ENCODE measurements around the gene EPHA4.

EPHA4 gene

GRCh38 chr2:221448057-221448843 is 123.9 kb downstream of the EPHA4 start:
- FAIRE-seq, result no peak

DNA sequence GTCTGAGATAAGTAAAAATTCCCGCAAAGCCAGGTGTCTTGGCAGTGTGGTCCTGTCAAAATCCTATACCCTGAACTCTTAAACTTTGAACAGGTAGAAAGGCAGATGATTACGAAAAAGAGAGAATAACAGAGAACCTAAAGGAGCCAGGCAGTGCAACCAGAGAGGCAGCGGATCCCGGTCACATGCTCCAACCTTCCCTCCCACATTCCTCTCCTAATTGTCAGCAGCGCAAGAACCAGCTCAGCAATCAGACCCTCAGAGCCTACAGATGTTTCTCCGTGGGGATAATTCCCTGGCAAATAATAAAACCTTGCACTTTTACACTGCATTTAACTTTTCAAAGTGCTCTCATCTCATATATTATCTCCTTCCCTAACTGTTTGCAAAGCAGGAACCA is 124.8 kb downstream of the EPHA4 start:
- TF ChIP-seq SPI1 (IDR thresholded peaks at IDR 0.05; ENCODE audit: low read depth, low read length), result no peak
- TF ChIP-seq POU2F2 (IDR thresholded peaks at IDR 0.05; ENCODE audit: low read depth, low read length), result no peak
- no peak for TF ChIP-seq PAX5 (IDR thresholded peaks at IDR 0.05; ENCODE audit: insufficient read depth, low read length, severe bottlenecking)
- no peak for TF ChIP-seq POLR2AphosphoS5 (IDR thresholded peaks at IDR 0.05; ENCODE audit: low read depth, low read length)
- TF ChIP-seq POLR2A (IDR thresholded peaks at IDR 0.05; ENCODE audit: low read depth, low read length), result no peak
- no peak for TF ChIP-seq TAF1 (IDR thresholded peaks at IDR 0.05; ENCODE audit: low read depth, low read length)
- DNase-seq (ENCODE audit: insufficient read length, low spot score) (no peak), FAIRE-seq (no peak)

More at GRCh38 chr2:221448057-221448843, 123.9 kb downstream of the EPHA4 start:
- TF ChIP-seq PAX5 (IDR thresholded peaks at IDR 0.05; ENCODE audit: insufficient read depth, low read length, severe bottlenecking), result no peak
- no peak for TF ChIP-seq POLR2AphosphoS5 (IDR thresholded peaks at IDR 0.05; ENCODE audit: low read depth, low read length)
- TF ChIP-seq POLR2A (IDR thresholded peaks at IDR 0.05; ENCODE audit: low read depth, low read length), result no peak
- no peak for DNase-seq (ENCODE audit: insufficient read length, low spot score)

- TF ChIP-seq POU2F2 (IDR thresholded peaks at IDR 0.05; ENCODE audit: low read depth, low read length), result no peak
- TF ChIP-seq POLR2A (IDR thresholded peaks at IDR 0.05; ENCODE audit: low read depth, low read length), result no peak
- no peak for TF ChIP-seq PAX5 (IDR thresholded peaks at IDR 0.05; ENCODE audit: insufficient read depth, low read length, severe bottlenecking)
- no peak for TF ChIP-seq POLR2AphosphoS5 (IDR thresholded peaks at IDR 0.05; ENCODE audit: low read depth, low read length)
- TF ChIP-seq SPI1 (IDR thresholded peaks at IDR 0.05; ENCODE audit: low read depth, low read length), result no peak
- no peak for FAIRE-seq
- no peak for DNase-seq (ENCODE audit: insufficient read length, low spot score)
These were observed 126.0 kb downstream of the EPHA4 start for GRCh38 chr2:221446140-221446539.

DNA sequence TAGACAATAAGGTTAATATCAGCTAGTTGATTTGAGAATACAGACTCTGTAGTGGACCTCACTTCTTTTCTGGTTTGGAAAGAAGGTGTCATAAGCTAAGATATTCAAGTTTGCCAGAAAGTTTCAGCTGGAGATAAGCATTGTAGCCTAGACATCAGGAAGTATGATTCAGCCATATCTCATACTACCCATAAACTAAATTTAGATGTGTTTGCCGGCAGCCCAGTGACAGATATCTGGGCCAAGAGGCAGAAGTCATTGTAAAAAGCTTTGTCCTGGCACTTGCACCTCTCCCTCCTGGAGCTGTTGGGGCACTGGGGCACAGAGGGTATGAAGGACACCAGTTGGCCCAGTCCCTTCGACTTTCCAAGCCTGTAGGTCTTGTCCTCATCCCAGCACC is 128.0 kb downstream of the EPHA4 start:
- no peak for TF ChIP-seq TAF1 (IDR thresholded peaks at IDR 0.05; ENCODE audit: low read depth, low read length)
- TF ChIP-seq SPI1 (IDR thresholded peaks at IDR 0.05; ENCODE audit: low read depth, low read length), result no peak
- no peak for TF ChIP-seq POU2F2 (IDR thresholded peaks at IDR 0.05; ENCODE audit: low read depth, low read length)
- no peak for TF ChIP-seq PAX5 (IDR thresholded peaks at IDR 0.05; ENCODE audit: insufficient read depth, low read length, severe bottlenecking)
- no peak for TF ChIP-seq POLR2AphosphoS5 (IDR thresholded peaks at IDR 0.05; ENCODE audit: low read depth, low read length)
- TF ChIP-seq POLR2A (IDR thresholded peaks at IDR 0.05; ENCODE audit: low read depth, low read length), result no peak
- DNase-seq (ENCODE audit: insufficient read length, low spot score), result no peak
- FAIRE-seq, result no peak

DNA sequence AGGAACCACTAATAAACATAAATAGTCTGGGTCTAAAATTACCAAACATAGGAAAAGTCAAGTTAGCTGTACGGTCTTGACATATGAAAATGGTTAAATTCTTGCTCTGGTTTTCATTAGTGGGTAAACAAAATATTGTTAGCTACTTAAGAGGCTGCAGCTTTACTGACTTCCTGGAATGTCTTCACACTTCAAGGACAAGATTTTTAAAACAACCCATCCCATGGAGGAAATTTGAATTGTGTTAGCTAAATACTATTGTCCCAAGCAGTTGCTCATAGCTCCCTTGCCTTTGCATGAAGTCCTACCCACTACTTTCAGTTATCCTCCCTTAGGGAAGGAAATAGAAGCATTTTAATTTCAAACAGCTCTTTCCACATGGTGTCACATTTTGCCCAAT is 128.5 kb downstream of the EPHA4 start:
- FAIRE-seq (no peak), DNase-seq (ENCODE audit: insufficient read length, low spot score) (no peak)
- no peak for TF ChIP-seq TAF1 (IDR thresholded peaks at IDR 0.05; ENCODE audit: low read depth, low read length)
- no peak for TF ChIP-seq POLR2A (IDR thresholded peaks at IDR 0.05; ENCODE audit: low read depth, low read length)
- TF ChIP-seq POU2F2 (IDR thresholded peaks at IDR 0.05; ENCODE audit: low read depth, low read length), result no peak
- no peak for TF ChIP-seq POLR2AphosphoS5 (IDR thresholded peaks at IDR 0.05; ENCODE audit: low read depth, low read length)
- TF ChIP-seq PAX5 (IDR thresholded peaks at IDR 0.05; ENCODE audit: insufficient read depth, low read length, severe bottlenecking), result no peak

- FAIRE-seq (no peak), DNase-seq (ENCODE audit: insufficient read length, low spot score) (no peak)
- TF ChIP-seq POLR2A (IDR thresholded peaks at IDR 0.05; ENCODE audit: low read depth, low read length), result no peak
- no peak for TF ChIP-seq POU2F2 (IDR thresholded peaks at IDR 0.05; ENCODE audit: low read depth, low read length)
These were observed 130.0 kb downstream of the EPHA4 start for GRCh38 chr2:221442128-221442527.

DNA sequence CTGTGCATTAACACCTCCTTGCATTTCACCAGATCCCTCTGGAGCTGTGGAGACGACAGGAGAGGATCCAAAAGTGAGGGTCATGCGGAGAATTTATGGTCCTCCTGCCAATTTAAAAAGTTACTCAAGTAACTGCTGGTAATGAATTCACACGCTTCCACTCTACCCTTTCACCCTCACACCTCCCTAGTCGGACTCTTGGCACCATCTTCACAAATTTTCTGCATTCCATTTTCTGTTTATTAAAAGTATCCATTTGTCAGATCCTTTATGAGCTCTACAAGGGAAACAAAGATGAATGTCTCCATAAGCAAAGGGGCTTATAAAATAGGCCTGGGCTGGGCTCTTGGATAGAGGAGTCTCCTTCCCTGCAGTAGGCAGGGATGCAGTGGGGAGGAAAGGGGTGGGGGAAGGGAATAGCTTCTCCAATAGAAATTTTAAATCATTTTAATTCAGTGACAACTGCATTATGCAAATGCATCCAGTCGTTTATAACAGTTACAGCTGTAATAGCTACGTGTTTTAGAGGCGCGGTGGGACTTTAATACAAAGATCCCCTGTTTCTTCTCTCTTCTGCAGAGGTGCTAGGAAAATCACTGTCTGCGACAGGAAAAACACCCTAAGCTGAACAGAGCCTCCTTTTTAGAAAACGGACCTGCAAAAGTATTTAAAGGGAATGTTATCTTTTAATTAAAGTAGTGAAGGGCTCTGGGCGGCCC is 132.2 kb downstream of the EPHA4 start:
- TF ChIP-seq POU2F2 (IDR thresholded peaks at IDR 0.05; ENCODE audit: low read depth, low read length) (no peak), TAF1 (IDR thresholded peaks at IDR 0.05; ENCODE audit: low read depth, low read length) (no peak), SPI1 (IDR thresholded peaks at IDR 0.05; ENCODE audit: low read depth, low read length) (no peak), PAX5 (IDR thresholded peaks at IDR 0.05; ENCODE audit: insufficient read depth, low read length, severe bottlenecking) (no peak), POLR2AphosphoS5 (IDR thresholded peaks at IDR 0.05; ENCODE audit: low read depth, low read length) (no peak), POLR2A (IDR thresholded peaks at IDR 0.05; ENCODE audit: low read depth, low read length) (no peak)
- FAIRE-seq (no peak), DNase-seq (ENCODE audit: insufficient read length, low spot score) (no peak)

GRCh38 chr2:221437056-221437455 is 135.0 kb downstream of the EPHA4 start:
- DNase-seq (ENCODE audit: insufficient read length, low spot score) (no peak), FAIRE-seq (no peak)
- TF ChIP-seq PAX5 (IDR thresholded peaks at IDR 0.05; ENCODE audit: insufficient read depth, low read length, severe bottlenecking), result no peak
- no peak for TF ChIP-seq POLR2AphosphoS5 (IDR thresholded peaks at IDR 0.05; ENCODE audit: low read depth, low read length)
- TF ChIP-seq SPI1 (IDR thresholded peaks at IDR 0.05; ENCODE audit: low read depth, low read length), result no peak
- no peak for TF ChIP-seq POU2F2 (IDR thresholded peaks at IDR 0.05; ENCODE audit: low read depth, low read length)
- TF ChIP-seq TAF1 (IDR thresholded peaks at IDR 0.05; ENCODE audit: low read depth, low read length), result no peak
- no peak for TF ChIP-seq POLR2A (IDR thresholded peaks at IDR 0.05; ENCODE audit: low read depth, low read length)

DNA sequence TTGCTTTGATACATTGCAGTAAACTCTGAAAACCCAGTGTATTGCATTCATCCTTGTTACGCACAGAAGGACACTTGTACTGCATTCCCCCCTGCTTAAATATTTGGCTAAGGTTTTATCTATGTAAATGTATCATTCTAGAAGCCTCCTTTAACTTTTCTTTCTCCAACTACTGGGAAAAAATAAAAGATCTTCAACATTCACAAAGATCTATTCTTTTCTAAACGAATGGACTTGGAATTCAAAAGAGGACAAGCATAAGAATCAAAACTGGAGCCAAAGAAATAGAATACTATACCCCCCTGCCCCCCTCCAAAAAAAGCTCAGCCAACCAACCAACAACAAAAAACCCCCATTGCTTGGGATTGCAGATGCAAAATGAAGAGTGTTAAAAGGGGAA is 136.9 kb downstream of the EPHA4 start:
- FAIRE-seq, result no peak
- TF ChIP-seq POLR2AphosphoS5 (IDR thresholded peaks at IDR 0.05; ENCODE audit: low read depth, low read length), result no peak
- TF ChIP-seq POLR2A (IDR thresholded peaks at IDR 0.05; ENCODE audit: low read depth, low read length), result no peak
- no peak for TF ChIP-seq PAX5 (IDR thresholded peaks at IDR 0.05; ENCODE audit: insufficient read depth, low read length, severe bottlenecking)
- no peak for TF ChIP-seq SPI1 (IDR thresholded peaks at IDR 0.05; ENCODE audit: low read depth, low read length)
- no peak for TF ChIP-seq POU2F2 (IDR thresholded peaks at IDR 0.05; ENCODE audit: low read depth, low read length)
- no peak for TF ChIP-seq TAF1 (IDR thresholded peaks at IDR 0.05; ENCODE audit: low read depth, low read length)
- no peak for DNase-seq (ENCODE audit: insufficient read length, low spot score)
